HEK293 (cell line): ENCODE results near the gene TMEM134.

Source experiments
- ATF2 ChIP-seq: fragments of 450-650 bp; formaldehyde crosslinking; IDR thresholded peaks from 2 replicates; pipeline ENCODE4 v1.5.1; 2016; ENCODE audit warnings: missing biosample characterization, missing genetic modification characterization, low read depth
- CTCF ChIP-seq: fragments of 450-650 bp; formaldehyde crosslinking; IDR thresholded peaks from 2 replicates; pipeline ENCODE4 v1.5.1; 2016; ENCODE audit warnings: missing biosample characterization, missing genetic modification characterization
- GLI4 ChIP-seq: fragments of 450-650 bp; formaldehyde crosslinking; IDR thresholded peaks from 2 replicates; pipeline ENCODE4 v1.5.1; 2016; ENCODE audit warnings: missing biosample characterization, missing genetic modification characterization
- KLF10 ChIP-seq: fragments of 450-650 bp; IDR thresholded peaks from 2 replicates; pipeline ENCODE4 v1.5.1; 2018; ENCODE audit warnings: missing biosample characterization, mild to moderate bottlenecking, missing genetic modification characterization
- PBX3 ChIP-seq: sonication (generic); formaldehyde crosslinking; IDR thresholded peaks from 2 replicates; pipeline ENCODE4 v1.8.1; 2022; ENCODE audit warnings: mild to moderate bottlenecking, moderate library complexity, missing genetic modification reagents
- REPIN1 ChIP-seq: fragments of 450-650 bp; formaldehyde crosslinking; IDR thresholded peaks from 2 replicates; pipeline ENCODE4 v1.5.1; 2017; ENCODE audit warnings: missing biosample characterization, missing genetic modification characterization, low read depth
- SP2 ChIP-seq: fragments of 450-650 bp; formaldehyde crosslinking; IDR thresholded peaks from 2 replicates; pipeline ENCODE4 v1.5.1; 2016; ENCODE audit warnings: missing biosample characterization, missing genetic modification characterization
- ZBTB11 ChIP-seq: fragments of 450-650 bp; formaldehyde crosslinking; conservative IDR thresholded peaks from 2 replicates; pipeline ENCODE4 v1.5.1; 2016; ENCODE audit warnings: low read depth, missing biosample characterization, missing genetic modification characterization
- ZBTB17 ChIP-seq: fragments of 450-650 bp; formaldehyde crosslinking; IDR thresholded peaks from 2 replicates; pipeline ENCODE4 v1.5.1; 2016; ENCODE audit warnings: missing biosample characterization, missing genetic modification characterization
- ZBTB48 ChIP-seq: fragments of 450-650 bp; formaldehyde crosslinking; IDR thresholded peaks from 2 replicates; pipeline ENCODE4 v1.5.1; 2016; ENCODE audit warnings: missing biosample characterization, missing genetic modification characterization
- ZEB2 ChIP-seq: fragments of 450-650 bp; formaldehyde crosslinking; IDR thresholded peaks from 2 replicates; pipeline ENCODE4 v1.5.1; 2016; ENCODE audit warnings: missing biosample characterization, missing genetic modification characterization
- ZNF121 ChIP-seq: fragments of 450-650 bp; formaldehyde crosslinking; IDR thresholded peaks from 2 replicates; pipeline ENCODE4 v1.5.1; 2016; ENCODE audit warnings: missing biosample characterization, missing genetic modification characterization
- ZNF132 ChIP-seq: fragments of 450-650 bp; formaldehyde crosslinking; IDR thresholded peaks from 2 replicates; pipeline ENCODE4 v1.5.1; 2017; ENCODE audit warnings: missing biosample characterization, missing genetic modification characterization, borderline replicate concordance
- ZNF155 ChIP-seq: fragments of 450-650 bp; formaldehyde crosslinking; IDR thresholded peaks from 2 replicates; pipeline ENCODE4 v1.5.1; 2016; ENCODE audit warnings: missing biosample characterization, missing genetic modification characterization
- ZNF18 ChIP-seq: fragments of 450-650 bp; formaldehyde crosslinking; IDR thresholded peaks from 2 replicates; pipeline ENCODE4 v1.5.1; 2016; ENCODE audit warnings: missing biosample characterization, missing genetic modification characterization
- ZNF223 ChIP-seq: fragments of 450-650 bp; formaldehyde crosslinking; IDR thresholded peaks from 2 replicates; pipeline ENCODE4 v1.5.1; 2016; ENCODE audit warnings: missing biosample characterization, missing genetic modification characterization
- ZNF324 ChIP-seq: fragments of 450-650 bp; formaldehyde crosslinking; IDR thresholded peaks from 2 replicates; pipeline ENCODE4 v1.5.1; 2016; ENCODE audit warnings: missing biosample characterization, missing genetic modification characterization
- ZNF335 ChIP-seq: fragments of 450-650 bp; formaldehyde crosslinking; conservative IDR thresholded peaks from 2 replicates; pipeline ENCODE4 v1.5.1; 2016; ENCODE audit warnings: missing biosample characterization, missing genetic modification characterization
- ZNF394 ChIP-seq: fragments of 450-650 bp; formaldehyde crosslinking; IDR thresholded peaks from 2 replicates; pipeline ENCODE4 v1.5.1; 2016; ENCODE audit warnings: missing biosample characterization, missing genetic modification characterization, mild to moderate bottlenecking, moderate library complexity, borderline replicate concordance
- ZNF501 ChIP-seq: fragments of 450-650 bp; formaldehyde crosslinking; IDR thresholded peaks from 2 replicates; pipeline ENCODE4 v1.5.1; 2016; ENCODE audit warnings: missing biosample characterization, missing genetic modification characterization
- ZNF580 ChIP-seq: fragments of 450-650 bp; formaldehyde crosslinking; IDR thresholded peaks from 2 replicates; pipeline ENCODE4 v1.5.1; 2016; ENCODE audit warnings: missing biosample characterization, missing genetic modification characterization
- ZNF585B ChIP-seq: fragments of 450-650 bp; formaldehyde crosslinking; IDR thresholded peaks from 2 replicates; pipeline ENCODE4 v1.5.1; 2016; ENCODE audit warnings: missing biosample characterization, missing genetic modification characterization
- ZNF621 ChIP-seq: fragments of 450-650 bp; formaldehyde crosslinking; IDR thresholded peaks from 2 replicates; pipeline ENCODE4 v1.5.1; 2017; ENCODE audit warnings: missing biosample characterization, missing genetic modification characterization
- ZNF623 ChIP-seq: fragments of 450-650 bp; formaldehyde crosslinking; IDR thresholded peaks from 2 replicates; pipeline ENCODE4 v1.5.1; 2016; ENCODE audit warnings: missing biosample characterization, missing genetic modification characterization
- ZNF701 ChIP-seq: fragments of 450-650 bp; formaldehyde crosslinking; IDR thresholded peaks from 2 replicates; pipeline ENCODE4 v1.5.1; 2016; ENCODE audit warnings: missing biosample characterization, missing genetic modification characterization
- ZNF792 ChIP-seq: fragments of 450-650 bp; formaldehyde crosslinking; IDR thresholded peaks from 2 replicates; pipeline ENCODE4 v1.5.1; 2016; ENCODE audit warnings: missing biosample characterization, missing genetic modification characterization
- ZSCAN30 ChIP-seq: fragments of 450-650 bp; IDR thresholded peaks from 2 replicates; pipeline ENCODE4 v1.5.1; 2018; ENCODE audit warnings: missing biosample characterization, mild to moderate bottlenecking, missing genetic modification characterization, moderate library complexity
- ZSCAN5A ChIP-seq: fragments of 450-650 bp; formaldehyde crosslinking; IDR thresholded peaks from 2 replicates; pipeline ENCODE4 v1.5.1; 2016; ENCODE audit warnings: missing biosample characterization, missing genetic modification characterization

Gene TMEM134

GRCh38 chr11:67482827-67483798 is 14.1 kb upstream of the TMEM134 start, which contains the start of gene AIP (continued):
- TF ChIP-seq PBX3 (CRISPR knock-in tag) (0 out of 2 replicates have a peak, but pooled peaks have one; percentile 61), GLI4 (no peak), ZNF621 (tag by site-specific recombination) (no peak), ZBTB48 (tag by site-specific recombination) (peak; percentile 64), ZNF580 (tag by site-specific recombination) (peak; percentile 85), ZNF155 (tag by site-specific recombination) (no peak), ZSCAN30 (tag by site-specific recombination) (no peak), ZNF223 (tag by site-specific recombination) (no peak), REPIN1 (no peak), ZEB2 (tag by site-specific recombination) (peak; percentile 31; the same call in 1 of the 2 replicates), ZNF701 (tag by site-specific recombination) (no peak), ZNF18 (no peak), ATF2 (tag by site-specific recombination) (no peak), ZNF335 (tag by site-specific recombination) (peak; percentile 91), ZNF501 (tag by site-specific recombination) (peak; percentile 60), ZBTB11 (tag by site-specific recombination) (peak; percentile 59; the same call in 1 of the 2 replicates), ZNF623 (tag by site-specific recombination) (no peak), SP2 (tag by site-specific recombination) (peak; percentile 82), ZNF394 (tag by site-specific recombination) (peak; percentile 59; the same call in 1 of the 2 replicates), KLF10 (tag by site-specific recombination) (0 out of 2 replicates have a peak, but pooled peaks have one; percentile 34), ZNF585B (tag by site-specific recombination) (no peak), ZNF324 (tag by site-specific recombination) (0 out of 2 replicates have a peak, but pooled peaks have one; percentile 33), ZNF121 (tag by site-specific recombination) (no peak), CTCF (peak; percentile 38; the same call in 1 of the 2 replicates), ZBTB17 (tag by site-specific recombination) (peak; percentile 93), ZSCAN5A (tag by site-specific recombination) (no peak), ZNF792 (no peak), ZNF132 (tag by site-specific recombination) (no peak)
